Ectodermal cell (in vitro differentiated cells): ENCODE measurements around the gene SLC4A1AP.

Experiments
- H3K27ac ChIP-seq: 2 replicates; pipeline ENCODE4 v1.7.0; 2013; ENCODE audit warnings: mild to moderate bottlenecking, low read depth, low read length; ENCODE audit not compliant: insufficient read depth, poor library complexity, severe bottlenecking
- H3K27me3 ChIP-seq: 2 replicates; pipeline ENCODE4 v1.7.0; 2013; ENCODE audit warnings: mild to moderate bottlenecking, low read length; ENCODE audit not compliant: insufficient read depth, control insufficient read depth, poor library complexity, severe bottlenecking
- H3K36me3 ChIP-seq: one replicate; pipeline ENCODE4 v1.7.0; 2013; ENCODE audit warnings: low read length; ENCODE audit not compliant: control insufficient read depth, insufficient read depth
- H3K4me1 ChIP-seq: one replicate; pipeline ENCODE4 v1.7.0; 2013; ENCODE audit warnings: low read length; ENCODE audit not compliant: control insufficient read depth, insufficient read depth
- H3K4me3 ChIP-seq: 2 replicates; pipeline ENCODE4 v1.7.0; 2013; ENCODE audit warnings: low read depth, low read length, control low read depth; ENCODE audit not compliant: insufficient read depth
- H3K9me3 ChIP-seq: 2 replicates; pipeline ENCODE4 v1.7.0; 2013; ENCODE audit warnings: mild to moderate bottlenecking, low read length, moderate library complexity; ENCODE audit not compliant: control insufficient read depth
- WGBS, 2 experiments: methylation state at CpG; one replicate each; pipeline ENCODE4 v1.1.7; 2013; ENCODE audit warnings: missing lambda C conversion rate in 2 of 2; 5-methylcytosine and 5-hydroxymethylcytosine counted together

The SLC4A1AP gene

DNA sequence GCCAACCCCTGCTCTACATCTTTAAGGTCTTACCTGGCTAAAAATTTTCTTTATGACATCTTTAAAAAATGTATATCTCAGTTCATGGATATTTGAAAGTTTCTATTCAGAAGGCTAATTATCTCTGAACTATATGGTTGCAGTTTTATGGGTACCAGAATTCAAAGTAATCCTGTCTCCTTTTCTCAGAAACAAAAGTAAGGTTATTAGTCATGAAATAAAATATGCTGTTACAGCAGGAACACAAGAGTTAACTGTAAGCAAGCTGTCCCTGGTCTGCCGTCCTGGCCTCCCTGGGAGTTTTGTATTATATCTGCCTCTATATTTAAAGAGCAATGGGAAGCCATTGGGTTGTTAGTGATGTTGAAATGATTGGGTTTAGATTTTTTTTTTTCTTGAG, 34.0 kb downstream of the SLC4A1AP start:
- Histone ChIP-seq H3K4me3 (no peak overlapping the region), H3K9me3 (no peaks in the 10 kb centered on the region), H3K27ac (no peak overlapping the region), H3K36me3 (peaks cover 10% of the 10 kb centered on the region), H3K27me3 (no peaks in the 10 kb centered on the region), H3K4me1 (peaks cover 6% of the 10 kb centered on the region)
- WGBS, 2 experiments: 100% methylated on average over 1 of the region's 1 CpG

DNA sequence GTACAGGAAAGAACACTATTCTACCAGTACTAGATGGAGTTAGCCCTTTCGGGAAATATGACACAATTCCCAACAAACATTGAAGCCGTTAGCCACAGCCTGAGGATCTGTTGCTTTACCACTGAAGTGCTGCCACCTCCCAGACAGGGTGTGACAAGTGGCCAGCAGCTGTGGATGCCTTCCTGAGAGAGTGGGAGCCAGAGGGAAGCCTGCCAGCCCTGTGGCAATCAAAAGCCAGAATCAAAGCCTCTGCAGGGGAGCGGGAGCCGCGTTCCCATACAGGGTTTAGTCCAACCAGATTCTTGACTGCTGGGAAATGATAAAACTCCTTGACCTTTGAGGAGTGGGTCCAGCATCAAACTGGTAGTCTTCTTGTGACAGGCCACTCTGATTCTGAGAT, 38.0 kb downstream of the SLC4A1AP start:
- Histone ChIP-seq H3K4me3 (no peak overlapping the region), H3K9me3 (no peaks in the 10 kb centered on the region), H3K27me3 (no peaks in the 10 kb centered on the region), H3K4me1 (peaks cover 6% of the 10 kb centered on the region), H3K27ac (no peak overlapping the region), H3K36me3 (no peaks in the 10 kb centered on the region)
- WGBS, 2 experiments: 75 to 77% methylated on average over 5 of the region's 5 CpGs

DNA sequence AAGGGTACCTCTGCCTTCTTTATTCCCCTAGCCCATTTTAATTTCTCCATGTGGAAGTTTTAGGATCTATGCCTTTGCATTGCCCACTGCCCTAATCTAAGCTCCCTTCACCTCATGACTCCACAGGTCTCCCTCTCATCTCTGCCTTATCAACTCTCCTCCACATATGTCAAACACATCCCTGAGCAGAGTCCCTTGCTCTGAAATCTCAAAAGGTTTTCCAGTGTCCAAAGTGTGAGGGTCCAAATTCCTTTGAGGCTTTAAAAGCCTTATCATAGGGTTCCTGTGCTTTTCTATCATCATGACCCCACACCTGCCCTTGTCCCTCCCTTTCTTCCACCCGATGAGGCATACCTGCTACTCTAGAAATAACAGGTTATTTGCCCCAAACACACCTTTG, 38.6 kb downstream of the SLC4A1AP start:
- no peaks in the 10 kb centered on the region for H3K27me3 ChIP-seq
- H3K4me1 ChIP-seq: peaks cover 6% of the 10 kb centered on the region
- H3K36me3 ChIP-seq: no peaks in the 10 kb centered on the region
- 88 to 92% methylated on average over 1 of the region's 1 CpG for WGBS, 2 experiments
- H3K9me3 ChIP-seq: no peaks in the 10 kb centered on the region
- H3K27ac ChIP-seq: no peak overlapping the region
- H3K4me3 ChIP-seq: no peak overlapping the region

DNA sequence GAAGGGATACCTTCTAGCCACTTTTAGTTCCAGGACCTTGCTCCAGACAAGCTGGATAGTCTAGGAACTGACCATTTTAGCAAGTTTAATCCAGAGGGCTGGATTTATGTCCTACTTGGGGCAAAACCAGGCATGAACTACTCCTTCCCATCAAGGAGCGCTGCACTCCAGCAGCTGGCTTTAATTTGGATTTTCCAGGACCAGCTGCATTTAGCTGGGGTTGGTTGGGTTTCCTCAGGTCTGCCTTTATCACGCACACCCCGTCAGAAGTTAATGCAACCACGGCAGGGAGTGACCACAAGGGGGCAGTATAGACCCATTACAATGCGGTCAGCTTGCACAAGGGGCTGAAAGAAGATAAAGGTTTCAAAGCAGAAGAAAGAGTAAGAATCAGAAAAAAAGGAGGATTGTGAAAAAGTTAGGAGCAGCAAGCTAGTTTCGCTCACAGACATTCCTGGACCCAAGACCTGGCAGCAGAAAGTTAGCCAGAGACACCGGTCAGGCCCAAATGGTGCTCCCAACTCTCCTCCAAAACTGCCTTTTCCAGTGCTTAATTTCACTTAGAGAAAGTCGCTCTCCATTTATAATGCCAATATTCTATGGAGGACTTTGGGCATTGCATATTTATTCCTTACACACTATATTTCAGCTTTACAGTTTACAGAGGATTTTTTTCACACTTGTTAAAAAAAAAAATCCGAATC, 40.1 kb downstream of the SLC4A1AP start:
- H3K4me3 ChIP-seq: no peak overlapping the region
- no peak overlapping the region for H3K27ac ChIP-seq
- WGBS, 2 experiments: 21 to 32% methylated on average over 8 to 9 of the region's 9 CpGs
- no peaks in the 10 kb centered on the region for H3K9me3 ChIP-seq
- no peaks in the 10 kb centered on the region for H3K27me3 ChIP-seq
- H3K36me3 ChIP-seq: no peaks in the 10 kb centered on the region
- H3K4me1 ChIP-seq: peaks cover 6% of the 10 kb centered on the region

DNA sequence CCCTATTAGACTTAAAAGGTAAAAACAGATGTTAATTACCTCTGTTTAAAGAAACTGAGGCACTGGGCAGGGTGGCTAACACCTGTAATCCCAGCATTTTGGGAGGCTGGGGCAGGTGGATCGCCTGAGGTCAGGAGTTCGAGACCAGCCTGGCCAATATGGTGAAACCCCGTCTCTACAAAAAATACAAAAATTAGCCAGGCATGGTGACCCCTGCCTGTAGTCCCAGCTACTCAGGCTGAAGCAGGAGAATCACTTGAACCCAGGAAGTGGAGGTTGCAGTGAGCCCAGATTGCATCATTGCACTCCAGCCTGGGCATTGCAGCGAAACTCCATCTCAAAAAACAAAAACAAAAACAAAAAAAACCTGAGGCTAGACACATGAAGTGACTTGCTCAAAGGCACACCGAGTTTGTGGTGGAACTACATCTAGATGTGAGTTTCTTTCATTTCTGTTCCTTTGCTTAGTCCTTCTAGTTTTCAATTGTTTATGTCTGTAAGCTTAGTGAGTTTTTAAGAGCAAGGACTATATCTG, 40.7 kb downstream of the SLC4A1AP start:
- Histone ChIP-seq H3K4me3 (no peak overlapping the region), H3K4me1 (peaks cover 6% of the 10 kb centered on the region), H3K9me3 (no peaks in the 10 kb centered on the region), H3K27ac (no peak overlapping the region), H3K27me3 (no peaks in the 10 kb centered on the region), H3K36me3 (no peaks in the 10 kb centered on the region)
- WGBS, 2 experiments: 87 to 95% methylated on average over 5 of the region's 5 CpGs

DNA sequence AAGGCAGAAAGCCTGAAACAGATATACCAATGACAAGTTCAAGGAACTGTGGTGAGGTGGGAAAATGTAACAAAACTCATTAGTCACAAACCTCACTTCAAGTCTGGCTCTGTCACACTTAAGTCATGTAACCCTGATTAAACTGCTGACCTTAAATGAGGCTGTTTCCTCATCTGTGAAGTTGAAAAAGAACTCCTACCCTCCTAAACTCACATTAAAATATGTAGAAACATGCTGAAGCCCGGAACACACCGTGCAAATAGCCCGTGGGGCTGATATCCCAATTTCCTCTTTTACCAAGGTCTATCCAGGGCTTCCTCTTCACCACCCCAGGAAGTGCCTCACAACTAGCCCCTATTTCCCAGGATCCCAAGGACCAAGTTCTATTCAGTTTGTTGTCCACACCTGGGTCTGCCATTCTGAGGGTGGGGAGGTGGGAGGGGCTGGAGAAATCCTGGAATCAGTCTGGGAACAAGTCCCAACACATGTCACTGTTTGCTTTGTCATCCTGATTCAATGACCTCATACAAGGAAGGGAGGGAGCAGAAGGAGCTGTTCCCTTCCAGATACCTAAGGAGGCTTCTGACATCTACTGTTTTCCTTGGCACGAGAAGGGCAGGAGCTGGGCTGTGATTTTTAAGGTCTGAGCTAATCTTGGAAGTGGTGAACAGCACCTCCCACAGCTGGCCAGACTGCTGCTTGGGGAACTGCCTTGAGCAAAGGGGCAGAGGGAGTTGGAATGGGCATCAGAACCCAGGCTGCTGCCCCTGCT, 42.3 kb downstream of the SLC4A1AP start:
- no peaks in the 10 kb centered on the region for H3K9me3 ChIP-seq
- 83 to 85% methylated on average over 4 of the region's 4 CpGs for WGBS, 2 experiments
- H3K27me3 ChIP-seq: no peaks in the 10 kb centered on the region
- no peak overlapping the region for H3K27ac ChIP-seq
- H3K4me1 ChIP-seq: peaks cover 6% of the 10 kb centered on the region
- H3K36me3 ChIP-seq: no peaks in the 10 kb centered on the region
- H3K4me3 ChIP-seq: no peak overlapping the region

DNA sequence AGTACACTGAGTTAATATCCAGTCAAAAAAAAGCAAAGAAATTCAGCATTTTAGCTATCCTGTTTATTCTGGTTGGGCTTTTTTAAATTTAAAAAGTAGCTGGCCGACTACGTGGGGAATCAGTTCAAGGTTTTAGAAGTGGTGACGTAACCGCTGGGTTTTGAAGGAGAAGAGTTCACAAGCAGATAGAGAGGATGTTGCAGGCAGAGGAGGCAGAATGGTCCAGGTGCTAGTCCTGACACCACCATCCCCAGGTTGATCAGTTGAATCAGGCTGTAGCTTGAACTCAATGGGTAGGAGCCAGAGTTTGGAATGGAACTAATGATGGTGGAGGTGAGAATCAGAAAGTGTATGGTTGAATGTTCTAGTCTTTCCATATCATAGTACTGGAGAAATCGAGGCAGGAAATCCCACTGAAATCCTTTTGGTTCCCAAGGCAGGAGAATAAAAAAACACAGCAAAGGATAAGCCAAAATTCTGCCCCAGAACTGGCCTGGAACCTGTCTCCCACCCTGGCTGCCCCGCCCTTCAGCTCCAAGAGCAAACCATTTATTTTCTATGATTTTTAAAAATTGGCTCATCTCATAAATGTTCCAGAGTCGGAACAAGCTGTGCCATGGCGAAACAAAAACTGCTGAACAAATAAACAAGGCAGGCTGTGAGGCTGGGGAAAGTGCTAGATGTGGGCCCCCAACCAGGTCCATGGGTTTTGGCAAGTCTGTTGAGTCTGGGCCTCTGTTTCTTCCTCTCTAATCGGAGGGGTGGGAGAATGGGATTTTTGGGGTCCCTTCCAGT, 44.0 kb downstream of the SLC4A1AP start:
- Histone ChIP-seq H3K36me3 (no peaks in the 10 kb centered on the region), H3K4me1 (no peaks in the 10 kb centered on the region), H3K9me3 (no peaks in the 10 kb centered on the region), H3K27me3 (no peaks in the 10 kb centered on the region), H3K4me3 (no peak overlapping the region), H3K27ac (no peak overlapping the region)
- 93% methylated on average over 9 of the region's 9 CpGs for WGBS, 2 experiments

DNA sequence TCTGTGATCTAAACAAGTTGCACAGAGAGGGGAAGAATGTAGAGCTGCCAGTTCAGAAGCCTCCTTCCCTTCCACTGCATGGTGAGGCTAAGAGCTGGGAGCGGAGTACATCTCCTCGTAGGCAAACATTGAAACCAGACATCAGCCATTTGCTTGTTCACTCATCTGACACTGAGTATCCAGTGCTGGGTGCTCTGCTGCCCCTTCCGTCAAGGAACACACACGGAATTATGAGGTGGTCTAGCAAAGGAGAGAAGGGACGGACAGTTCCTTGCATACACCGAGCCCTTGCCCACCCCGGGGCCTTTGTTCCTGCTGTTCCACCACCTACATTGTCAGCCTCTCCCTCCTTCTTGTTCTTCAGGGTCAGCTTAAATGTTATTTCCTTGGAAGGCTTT, 44.6 kb downstream of the SLC4A1AP start:
- H3K27me3 ChIP-seq: no peaks in the 10 kb centered on the region
- H3K27ac ChIP-seq: no peak overlapping the region
- H3K36me3 ChIP-seq: no peaks in the 10 kb centered on the region
- 91 to 93% methylated on average over 7 of the region's 7 CpGs for WGBS, 2 experiments
- no peak overlapping the region for H3K4me3 ChIP-seq
- H3K9me3 ChIP-seq: no peaks in the 10 kb centered on the region
- no peaks in the 10 kb centered on the region for H3K4me1 ChIP-seq

DNA sequence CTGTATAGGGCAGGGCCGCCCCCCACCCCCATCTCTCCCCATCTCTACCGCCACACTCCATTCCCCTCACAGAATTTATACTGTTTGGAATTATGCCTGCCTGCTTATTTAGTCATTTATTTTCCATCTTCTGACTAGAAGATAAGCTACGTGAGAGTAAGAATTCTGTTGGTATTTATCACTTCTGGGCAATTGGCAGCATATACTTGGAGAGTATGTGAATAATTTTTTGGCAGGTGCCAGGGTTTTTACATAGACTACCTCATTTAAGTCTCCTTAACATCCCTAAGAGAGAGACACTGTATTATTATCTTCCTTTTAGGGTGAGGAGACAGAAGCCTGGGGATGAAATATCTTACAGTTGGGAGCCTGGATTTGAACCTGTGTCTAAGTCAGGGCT, 45.0 kb downstream of the SLC4A1AP start:
- Histone ChIP-seq H3K4me3 (no peak overlapping the region), H3K36me3 (no peaks in the 10 kb centered on the region), H3K4me1 (no peaks in the 10 kb centered on the region), H3K27me3 (no peaks in the 10 kb centered on the region), H3K9me3 (no peaks in the 10 kb centered on the region), H3K27ac (no peak overlapping the region)
- WGBS, 2 experiments: 84 to 88% methylated on average over 3 of the region's 3 CpGs

DNA sequence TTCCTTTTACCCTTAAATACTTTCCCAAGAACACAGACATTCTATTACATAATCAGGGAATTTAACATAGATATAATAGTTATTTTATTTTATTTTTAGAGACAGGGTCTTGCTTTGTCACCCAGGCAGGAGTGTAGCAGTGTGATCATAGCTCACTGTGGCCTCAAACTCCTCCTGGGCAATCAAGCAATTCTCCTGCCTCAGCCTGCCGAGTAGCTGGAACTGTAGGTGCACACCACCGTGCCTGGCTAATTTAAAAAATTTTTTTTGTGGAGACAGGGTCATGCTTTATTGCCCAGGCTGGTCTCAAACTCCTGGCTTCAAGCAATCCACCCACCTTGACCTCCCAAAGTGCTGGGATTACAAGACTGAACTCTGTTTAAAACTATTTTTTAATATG, 45.6 kb downstream of the SLC4A1AP start:
- 85 to 88% methylated on average over 2 of the region's 2 CpGs for WGBS, 2 experiments
- Histone ChIP-seq H3K4me1 (no peaks in the 10 kb centered on the region), H3K27ac (no peak overlapping the region), H3K36me3 (no peaks in the 10 kb centered on the region), H3K4me3 (no peak overlapping the region), H3K27me3 (peaks cover 1% of the 10 kb centered on the region), H3K9me3 (no peaks in the 10 kb centered on the region)
